Panc1 (cell line): Measurements from ENCODE around the gene C1S. TPM values are rescaled to one million over a fixed set of nuclear protein-coding genes. Genes with fewer than 3 reads are reported as not detected.
"Not testable (repeated sequence)": the region's sequence is repeated elsewhere in the genome, so short reads cannot be mapped to it uniquely, and the experiment has no call there.

ENCODE experiments used
- ATAC-seq: fragments of 200-7000 bp; cut with Tn5 transposase; 2 replicates; pipeline ENCODE4 v1.9.1; 2020; ENCODE audit warnings: mild to moderate bottlenecking, moderate library complexity
- BruUV-seq: library from RNA; stranded (reverse); fragments of 400-500 nt; replicated peaks from 2 replicates; lab custom pipeline; 2021; lab: Mats Ljungman, UMichigan
- CTCF ChIA-PET: fragments of 300-600 bp; sonication (Branson Sonifier 250); formaldehyde crosslinking; loops from one replicate; lab custom pipeline; 2022; ENCODE audit warnings: antibody characterized with exemption; lab: Charles Lee
- POLR2A ChIA-PET: fragments of 300-600 bp; sonication (Branson Sonifier 250); formaldehyde crosslinking; loops from one replicate; lab custom pipeline; 2022; ENCODE audit warnings: antibody characterized with exemption; lab: Charles Lee
- DNase-seq: peaks from one replicate; pipeline ENCODE4 v3.0.0-alpha.2; 2010; ENCODE audit warnings: low read depth, low spot score
- H3K27ac ChIP-seq: 2 replicates; pipeline ENCODE4 v1.5.1; 2011; ENCODE audit warnings: mild to moderate bottlenecking, low read length, inconsistent platforms
- H3K27me3 ChIP-seq: fragments of 200-500 bp; sonication (Bioruptor generic); 2 replicates; pipeline ENCODE4 v1.6.0; 2014; ENCODE audit warnings: low read length, inconsistent platforms; ENCODE audit not compliant: control insufficient read depth, insufficient read depth
- H3K36me3 ChIP-seq: fragments of 200-500 bp; sonication (Bioruptor generic); 2 replicates; pipeline ENCODE4 v1.5.1; 2014; ENCODE audit warnings: inconsistent platforms, mild to moderate bottlenecking, low read length, moderate library complexity; ENCODE audit not compliant: control insufficient read depth, insufficient read depth
- H3K4me1 ChIP-seq: 2 replicates; pipeline ENCODE4 v1.5.1; 2011; ENCODE audit warnings: inconsistent platforms, mild to moderate bottlenecking, low read length, moderate library complexity; ENCODE audit not compliant: control insufficient read depth, insufficient read depth
- H3K4me3 ChIP-seq, 2 experiments: 2 replicates each; pipeline ENCODE4 v1.5.1; 2011 to 2012; ENCODE audit warnings: low read depth in 2 of 2, low read length in 2 of 2, mild to moderate bottlenecking in 2 of 2, inconsistent platforms in 1 of 2, moderate library complexity in 1 of 2
- H3K9me3 ChIP-seq: fragments of 200-500 bp; sonication (Bioruptor generic); 2 replicates; pipeline ENCODE4 v1.5.1; 2014; ENCODE audit warnings: low read depth, mild to moderate bottlenecking, inconsistent platforms, low read length, moderate library complexity; ENCODE audit not compliant: control insufficient read depth, insufficient read depth
- POLR2AphosphoS5 ChIP-seq: IDR thresholded peaks from 2 replicates; pipeline ENCODE4 v1.6.1; 2012; ENCODE audit warnings: mild to moderate bottlenecking, low read depth, low read length, moderate library complexity
- SIN3A ChIP-seq: IDR thresholded peaks from 2 replicates; pipeline ENCODE4 v1.6.1; 2012; ENCODE audit warnings: low read depth, mild to moderate bottlenecking, low read length, moderate library complexity, borderline replicate concordance; ENCODE audit not compliant: insufficient read depth
- TCF7L2 ChIP-seq: IDR thresholded peaks from 2 replicates; pipeline ENCODE4 v1.6.1; 2011; ENCODE audit warnings: mild to moderate bottlenecking, low read depth, low read length, inconsistent platforms
- in situ Hi-C: cut with HindIII; loops from 2 replicates; pipeline ENCODE4 v1.10.0; 2016; ENCODE audit warnings: low sequenced_read_pairs, low pct_unique_long_range_greater_than_20kb
- intact Hi-C: fragments of 100-400 bp; cut with micrococcal nuclease; formaldehyde crosslinking; loops from one replicate; pipeline ENCODE4 v1.10.0; 2022; ENCODE audit not compliant: unreplicated experiment
- total RNA-seq: library from RNA; stranded (reverse); gene quantifications from one replicate; pipeline ENCODE4 v1.2.1, GENCODE V29; 2021; ENCODE audit not compliant: unreplicated experiment
- TF ChIP-seq, protein P1 (sequence below), 2 experiments: IDR thresholded peaks; 2 replicates each; pipeline ENCODE4 v1.6.1; 2011 to 2012; ENCODE audit warnings: low read depth in 2 of 2, control low read depth in 1 of 2, low read length in 1 of 2, mild to moderate bottlenecking in 1 of 2, moderate library complexity in 1 of 2; ENCODE audit not compliant: insufficient read depth in 1 of 2
- TF ChIP-seq, protein P2 (sequence below): fragments of 450-650 bp; IDR thresholded peaks from 2 replicates; pipeline ENCODE4 v1.5.1; 2017; ENCODE audit warnings: mild to moderate bottlenecking

Gene C1S
- total RNA-seq, 1 experiment from 2014 or later = 1.8 TPM

DNA sequence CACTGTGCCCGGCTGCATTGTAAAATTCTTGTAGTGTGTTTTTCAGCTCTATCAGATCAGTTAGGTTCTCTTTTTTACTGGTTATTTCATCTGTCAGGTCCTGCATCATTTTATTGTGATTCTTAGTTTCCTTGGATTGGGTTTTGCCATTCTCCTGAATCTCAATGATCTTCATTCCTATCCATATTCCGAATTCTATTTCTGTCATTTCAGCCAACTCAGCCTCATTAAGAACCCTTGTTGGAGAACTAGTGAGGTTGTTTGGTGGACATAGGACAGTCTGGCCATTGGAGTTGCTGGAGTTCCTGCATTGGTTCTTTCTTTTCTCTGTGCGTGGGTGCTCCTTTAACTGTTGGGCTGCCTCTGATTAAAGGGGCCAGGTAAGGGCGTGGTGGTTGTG is 5.6 kb upstream of the C1S start:
- ATAC-seq (no peak), DNase-seq (no peak)
- in situ Hi-C loops (no loop called here), intact Hi-C loops (no loop called here)
- Histone ChIP-seq H3K27me3 (peaks cover 8% of the 10 kb centered on the region), H3K9me3 (no peaks in the 10 kb centered on the region), H3K4me3 (no peak overlapping the region), H3K27ac (no peak overlapping the region), H3K36me3 (no peaks in the 10 kb centered on the region), H3K4me1 (no peaks in the 10 kb centered on the region)
- ChIA-PET CTCF (no interaction called here), POLR2A (no interaction called here)
- no peak for TF ChIP-seq SIN3A
- TF ChIP-seq TCF7L2 = no peak
- no peak for TF ChIP-seq POLR2AphosphoS5
- TF ChIP-seq, protein P1, sequence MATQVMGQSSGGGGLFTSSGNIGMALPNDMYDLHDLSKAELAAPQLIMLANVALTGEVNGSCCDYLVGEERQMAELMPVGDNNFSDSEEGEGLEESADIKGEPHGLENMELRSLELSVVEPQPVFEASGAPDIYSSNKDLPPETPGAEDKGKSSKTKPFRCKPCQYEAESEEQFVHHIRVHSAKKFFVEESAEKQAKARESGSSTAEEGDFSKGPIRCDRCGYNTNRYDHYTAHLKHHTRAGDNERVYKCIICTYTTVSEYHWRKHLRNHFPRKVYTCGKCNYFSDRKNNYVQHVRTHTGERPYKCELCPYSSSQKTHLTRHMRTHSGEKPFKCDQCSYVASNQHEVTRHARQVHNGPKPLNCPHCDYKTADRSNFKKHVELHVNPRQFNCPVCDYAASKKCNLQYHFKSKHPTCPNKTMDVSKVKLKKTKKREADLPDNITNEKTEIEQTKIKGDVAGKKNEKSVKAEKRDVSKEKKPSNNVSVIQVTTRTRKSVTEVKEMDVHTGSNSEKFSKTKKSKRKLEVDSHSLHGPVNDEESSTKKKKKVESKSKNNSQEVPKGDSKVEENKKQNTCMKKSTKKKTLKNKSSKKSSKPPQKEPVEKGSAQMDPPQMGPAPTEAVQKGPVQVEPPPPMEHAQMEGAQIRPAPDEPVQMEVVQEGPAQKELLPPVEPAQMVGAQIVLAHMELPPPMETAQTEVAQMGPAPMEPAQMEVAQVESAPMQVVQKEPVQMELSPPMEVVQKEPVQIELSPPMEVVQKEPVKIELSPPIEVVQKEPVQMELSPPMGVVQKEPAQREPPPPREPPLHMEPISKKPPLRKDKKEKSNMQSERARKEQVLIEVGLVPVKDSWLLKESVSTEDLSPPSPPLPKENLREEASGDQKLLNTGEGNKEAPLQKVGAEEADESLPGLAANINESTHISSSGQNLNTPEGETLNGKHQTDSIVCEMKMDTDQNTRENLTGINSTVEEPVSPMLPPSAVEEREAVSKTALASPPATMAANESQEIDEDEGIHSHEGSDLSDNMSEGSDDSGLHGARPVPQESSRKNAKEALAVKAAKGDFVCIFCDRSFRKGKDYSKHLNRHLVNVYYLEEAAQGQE (IDR thresholded peaks at IDR 0.05; ENCODE audit: insufficient read depth in 1 of 2, low read depth in 2 of 2, low read length in 1 of 2) = no peak
- TF ChIP-seq, protein P2, sequence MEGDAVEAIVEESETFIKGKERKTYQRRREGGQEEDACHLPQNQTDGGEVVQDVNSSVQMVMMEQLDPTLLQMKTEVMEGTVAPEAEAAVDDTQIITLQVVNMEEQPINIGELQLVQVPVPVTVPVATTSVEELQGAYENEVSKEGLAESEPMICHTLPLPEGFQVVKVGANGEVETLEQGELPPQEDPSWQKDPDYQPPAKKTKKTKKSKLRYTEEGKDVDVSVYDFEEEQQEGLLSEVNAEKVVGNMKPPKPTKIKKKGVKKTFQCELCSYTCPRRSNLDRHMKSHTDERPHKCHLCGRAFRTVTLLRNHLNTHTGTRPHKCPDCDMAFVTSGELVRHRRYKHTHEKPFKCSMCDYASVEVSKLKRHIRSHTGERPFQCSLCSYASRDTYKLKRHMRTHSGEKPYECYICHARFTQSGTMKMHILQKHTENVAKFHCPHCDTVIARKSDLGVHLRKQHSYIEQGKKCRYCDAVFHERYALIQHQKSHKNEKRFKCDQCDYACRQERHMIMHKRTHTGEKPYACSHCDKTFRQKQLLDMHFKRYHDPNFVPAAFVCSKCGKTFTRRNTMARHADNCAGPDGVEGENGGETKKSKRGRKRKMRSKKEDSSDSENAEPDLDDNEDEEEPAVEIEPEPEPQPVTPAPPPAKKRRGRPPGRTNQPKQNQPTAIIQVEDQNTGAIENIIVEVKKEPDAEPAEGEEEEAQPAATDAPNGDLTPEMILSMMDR = no peak
- BruUV-seq = no TSS peak

GRCh38 chr12:7055736-7056135 is 4.8 kb upstream of the C1S start:
- POLR2A ChIA-PET, H3K9me3 ChIP-seq: not testable (repeated sequence)

GRCh38 chr12:7058163-7058845 is 2.2 kb upstream of the C1S start:
- Histone ChIP-seq H3K4me1 (no peaks in the 10 kb centered on the region), H3K36me3 (no peaks in the 10 kb centered on the region), H3K4me3 (no peak overlapping the region), H3K27ac (no peak overlapping the region), H3K27me3 (peaks cover 3% of the 10 kb centered on the region; the same call in 1 of the 2 replicates), H3K9me3 (no peaks in the 10 kb centered on the region)
- TF ChIP-seq, protein P1 (IDR thresholded peaks at IDR 0.05; ENCODE audit: insufficient read depth in 1 of 2, low read depth in 2 of 2, low read length in 1 of 2) = no peak
- TF ChIP-seq SIN3A = no peak
- TF ChIP-seq, protein P2 = no peak
- TF ChIP-seq TCF7L2 = no peak
- TF ChIP-seq POLR2AphosphoS5 = no peak
- ATAC-seq (no peak), DNase-seq (no peak)
- ChIA-PET POLR2A (no interaction called here), CTCF (no interaction called here)
- intact Hi-C loops (no loop called here), in situ Hi-C loops (no loop called here)
- BruUV-seq = no TSS peak

More at GRCh38 chr12:7055736-7056135, 4.8 kb upstream of the C1S start:
- H3K4me3 ChIP-seq, H3K27ac ChIP-seq, ATAC-seq, H3K36me3 ChIP-seq, in situ Hi-C loops, BruUV-seq, CTCF ChIA-PET, H3K4me1 ChIP-seq, intact Hi-C loops, H3K27me3 ChIP-seq, DNase-seq: not testable (repeated sequence)
